Posterior cingulate gyrus (tissue), 11 donors: ENCODE measurements around the gene TRAPPC14.

Source experiments
- DNase-seq, 10 donors: peaks; one replicate each; pipeline versions ENCODE4 v3.0.0 to v3.0.0-alpha.2; 2020 to 2021; ENCODE audit warnings: mixed read lengths in 3 of 10
- intact Hi-C: fragments of 100-400 bp; cut with DNase I; formaldehyde crosslinking; loops from one replicate; pipeline ENCODE4 v1.15.1; 2023

The TRAPPC14 gene

GRCh38 chr7:100107125-100107737 lies 51.3 kb downstream of the TRAPPC14 start:
- peak in 1 of 10 donors; percentile 62 for DNase-seq
- intact Hi-C loops: no loop called here

- intact Hi-C loops: no loop called here
- peak in 2 of 10 donors; percentile 44 to 58 for DNase-seq
Measured at GRCh38 chr7:100106633-100107032, 51.9 kb downstream of the TRAPPC14 start.

GRCh38 chr7:100105534-100105933 lies 53.0 kb downstream of the TRAPPC14 start:
- intact Hi-C loops: no loop called here
- peak in 2 of 10 donors; percentile 25 to 29 for DNase-seq
